NCI-H345 treated with DMSO at 0.1 percent for 48 hours (cell line): ENCODE data around the gene ACTN2.

Experiments used
- DNase-seq: peaks from one replicate; lab custom pipeline; 2025; ENCODE audit not compliant: unreplicated experiment; lab: John Stamatoyannopoulos, UW

The ACTN2 gene

GRCh38 chr1:236689713-236690569 is 3.6 kb downstream of the ACTN2 start:
- DNase-seq, result no peak

- no peak for DNase-seq
Measured at GRCh38 chr1:236691348-236691747, 5.0 kb downstream of the ACTN2 start.

- no peak for DNase-seq
Measured at GRCh38 chr1:236692128-236692527, 5.8 kb downstream of the ACTN2 start.

- no peak for DNase-seq
Measured at GRCh38 chr1:236692742-236693141, 6.4 kb downstream of the ACTN2 start.

GRCh38 chr1:236699366-236699765 is 13.1 kb downstream of the ACTN2 start:
- DNase-seq, result no peak

GRCh38 chr1:236700903-236701302 is 14.6 kb downstream of the ACTN2 start:
- no peak for DNase-seq

- DNase-seq, result no peak
Measured at GRCh38 chr1:236701782-236702181, 15.5 kb downstream of the ACTN2 start.

GRCh38 chr1:236702791-236703394 is 16.6 kb downstream of the ACTN2 start:
- DNase-seq, result no peak

- DNase-seq, result no peak
Measured at GRCh38 chr1:236705771-236706170, 19.5 kb downstream of the ACTN2 start.

GRCh38 chr1:236706183-236706582 is 19.9 kb downstream of the ACTN2 start:
- no peak for DNase-seq

- no peak for DNase-seq
Measured at GRCh38 chr1:236710328-236710892, 24.1 kb downstream of the ACTN2 start.

- DNase-seq, result no peak
Measured at GRCh38 chr1:236716160-236716559, 29.9 kb downstream of the ACTN2 start.

GRCh38 chr1:236717811-236718210 is 31.5 kb downstream of the ACTN2 start:
- DNase-seq, result no peak

- no peak for DNase-seq
Measured at GRCh38 chr1:236718328-236718727, 32.0 kb downstream of the ACTN2 start.

- DNase-seq, result no peak
Measured at GRCh38 chr1:236720206-236720605, 33.9 kb downstream of the ACTN2 start.

- DNase-seq, result no peak
Measured at GRCh38 chr1:236720611-236721010, 34.3 kb downstream of the ACTN2 start.

GRCh38 chr1:236724049-236724448 is 37.8 kb downstream of the ACTN2 start:
- no peak for DNase-seq

- DNase-seq, result no peak
Measured at GRCh38 chr1:236724506-236724905, 38.2 kb downstream of the ACTN2 start.

- DNase-seq, result no peak
Measured at GRCh38 chr1:236725668-236726067, 39.4 kb downstream of the ACTN2 start.

- no peak for DNase-seq
Measured at GRCh38 chr1:236727521-236727920, 41.2 kb downstream of the ACTN2 start.

- DNase-seq, result no peak
Measured at GRCh38 chr1:236728752-236729151, 42.5 kb downstream of the ACTN2 start.

GRCh38 chr1:236733653-236734052 is 47.4 kb downstream of the ACTN2 start:
- DNase-seq, result no peak
